Peyer's patch (tissue), 4 donors: ENCODE data around the gene CDKN1C. TPM values are rescaled to one million over a fixed set of nuclear protein-coding genes. Genes with fewer than 3 reads are reported as not detected.

Experiments used
- DNase-seq, 3 donors: peaks; one replicate each; pipeline ENCODE4 v3.0.0-alpha.2; 2017 to 2019
- H3K27ac ChIP-seq, 4 donors: fragments of 200-600 bp; sonication (generic); one replicate each; pipeline ENCODE4 v1.5.1; 2016 to 2019
- H3K27me3 ChIP-seq, 2 donors: fragments of 200-600 bp; sonication (generic); one replicate each; pipeline ENCODE4 v1.5.1; 2019
- H3K36me3 ChIP-seq, 3 donors: fragments of 200-600 bp; sonication (generic); one replicate each; pipeline ENCODE4 v1.5.1; 2016 to 2019
- H3K4me1 ChIP-seq, 4 donors: fragments of 200-600 bp; sonication (generic); one replicate each; pipeline ENCODE4 v1.5.1; 2016 to 2019
- H3K4me3 ChIP-seq, 4 donors: fragments of 200-600 bp; sonication (generic); 1 replicate in 3 of 4; 2 replicates in 1 of 4; pipeline ENCODE4 v1.5.1; 2016 to 2019; ENCODE audit warnings: mild to moderate bottlenecking in 1 of 4
- H3K9me3 ChIP-seq, 4 donors: fragments of 200-600 bp; sonication (generic); one replicate each; pipeline ENCODE4 v1.5.1; 2016 to 2019; ENCODE audit warnings: mild to moderate bottlenecking in 1 of 4
- CTCF ChIP-seq, 6 experiments: fragments of 450-650 bp in 4 of 6; fragments of 200-600 bp in 2 of 6; sonication (generic) in 1 of 6; IDR thresholded peaks; one replicate each; pipeline ENCODE4 v1.5.1; 2017 to 2019; ENCODE audit warnings: antibody characterized with exemption in 6 of 6, mild to moderate bottlenecking in 3 of 6, moderate library complexity in 1 of 6
- POLR2A ChIP-seq, 2 donors: fragments of 450-650 bp; IDR thresholded peaks; one replicate each; pipeline ENCODE4 v1.5.1; 2017; ENCODE audit warnings: antibody characterized with exemption in 2 of 2, mild to moderate bottlenecking in 2 of 2, moderate library complexity in 2 of 2
- total RNA-seq, 4 donors: library from RNA; depleted of rRNA; stranded (reverse); fragments of >200 nt; gene quantifications; one replicate each; pipeline ENCODE4 v1.1.0, GENCODE V29; 2016

The CDKN1C gene
- total RNA-seq, 4 donors from 2014 or later: 6.1 to 22.3 (median 11.1) TPM

GRCh38 chr11:2847561-2847960, 38.0 kb downstream of the CDKN1C start:
- Histone ChIP-seq H3K4me3 (no peak overlapping the region), H3K27me3 (no peaks in the 10 kb centered on the region), H3K4me1 (no peaks in the 10 kb centered on the region), H3K9me3 (no peaks in the 10 kb centered on the region), H3K36me3 (no peaks in the 10 kb centered on the region), H3K27ac (no peak overlapping the region)
- TF ChIP-seq POLR2A (IDR thresholded peaks at IDR 0.05): no peak
- TF ChIP-seq CTCF (IDR thresholded peaks at IDR 0.05): no peak
- DNase-seq: no peak

GRCh38 chr11:2846470-2846869, 39.1 kb downstream of the CDKN1C start:
- no peak for DNase-seq
- H3K9me3 ChIP-seq: no peaks in the 10 kb centered on the region
- TF ChIP-seq POLR2A (IDR thresholded peaks at IDR 0.05): no peak
- no peak for TF ChIP-seq CTCF (IDR thresholded peaks at IDR 0.05)
- H3K4me1 ChIP-seq: no peaks in the 10 kb centered on the region
- no peaks in the 10 kb centered on the region for H3K27me3 ChIP-seq
- H3K4me3 ChIP-seq: no peak overlapping the region
- H3K27ac ChIP-seq: no peak overlapping the region
- no peaks in the 10 kb centered on the region for H3K36me3 ChIP-seq

GRCh38 chr11:2846056-2846455, 39.5 kb downstream of the CDKN1C start:
- Histone ChIP-seq H3K4me3 (no peak overlapping the region), H3K4me1 (no peaks in the 10 kb centered on the region), H3K36me3 (no peaks in the 10 kb centered on the region), H3K9me3 (no peaks in the 10 kb centered on the region), H3K27me3 (no peaks in the 10 kb centered on the region), H3K27ac (no peak overlapping the region)
- no peak for DNase-seq
- no peak for TF ChIP-seq POLR2A (IDR thresholded peaks at IDR 0.05)
- TF ChIP-seq CTCF (IDR thresholded peaks at IDR 0.05): no peak

GRCh38 chr11:2844996-2845395, 40.6 kb downstream of the CDKN1C start:
- no peak for TF ChIP-seq POLR2A (IDR thresholded peaks at IDR 0.05)
- Histone ChIP-seq H3K9me3 (no peaks in the 10 kb centered on the region), H3K36me3 (no peaks in the 10 kb centered on the region), H3K27me3 (no peaks in the 10 kb centered on the region), H3K4me1 (no peaks in the 10 kb centered on the region), H3K27ac (no peak overlapping the region), H3K4me3 (no peak overlapping the region)
- DNase-seq: no peak

GRCh38 chr11:2844116-2844842, 41.3 kb downstream of the CDKN1C start:
- no peaks in the 10 kb centered on the region for H3K27me3 ChIP-seq
- TF ChIP-seq POLR2A (IDR thresholded peaks at IDR 0.05) (no peak), CTCF (IDR thresholded peaks at IDR 0.05) (no peak)

GRCh38 chr11:2843551-2843950, 42.0 kb downstream of the CDKN1C start:
- H3K36me3 ChIP-seq: no peaks in the 10 kb centered on the region
- H3K4me1 ChIP-seq: no peaks in the 10 kb centered on the region
- no peak for DNase-seq
- no peak overlapping the region for H3K27ac ChIP-seq
- TF ChIP-seq POLR2A (IDR thresholded peaks at IDR 0.05): no peak
- H3K9me3 ChIP-seq: no peaks in the 10 kb centered on the region
- no peak overlapping the region for H3K4me3 ChIP-seq
- no peaks in the 10 kb centered on the region for H3K27me3 ChIP-seq

More at GRCh38 chr11:2844116-2844842, 41.3 kb downstream of the CDKN1C start:
- no peak for DNase-seq
- H3K27ac ChIP-seq: no peak overlapping the region
- no peaks in the 10 kb centered on the region for H3K36me3 ChIP-seq
- no peaks in the 10 kb centered on the region for H3K9me3 ChIP-seq
- H3K4me3 ChIP-seq: no peak overlapping the region
- H3K4me1 ChIP-seq: no peaks in the 10 kb centered on the region

GRCh38 chr11:2842876-2843275, 42.7 kb downstream of the CDKN1C start:
- no peak overlapping the region for H3K27ac ChIP-seq
- no peak for TF ChIP-seq POLR2A (IDR thresholded peaks at IDR 0.05)
- TF ChIP-seq CTCF (IDR thresholded peaks at IDR 0.05): no peak

More at GRCh38 chr11:2842876-2843275, 42.7 kb downstream of the CDKN1C start:
- Histone ChIP-seq H3K36me3 (no peaks in the 10 kb centered on the region), H3K4me3 (no peak overlapping the region), H3K9me3 (no peaks in the 10 kb centered on the region), H3K4me1 (no peaks in the 10 kb centered on the region), H3K27me3 (no peaks in the 10 kb centered on the region)
- no peak for DNase-seq
